TTC549 (cell line): Measurements from ENCODE around the gene ABCG1.

Experiments
- FAIRE-seq: peaks from 2 replicates; lab custom pipeline; 2012; peaks lifted over from hg19 to GRCh38; lab: Jason Lieb, UNC

Gene ABCG1

GRCh38 chr21:42252325-42252654 lies 33.4 kb downstream of the ABCG1 start:
- no peak for FAIRE-seq

GRCh38 chr21:42252778-42253340 lies 33.9 kb downstream of the ABCG1 start:
- FAIRE-seq = no peak

GRCh38 chr21:42253466-42253865 lies 34.5 kb downstream of the ABCG1 start:
- no peak for FAIRE-seq

GRCh38 chr21:42254083-42254482 lies 35.1 kb downstream of the ABCG1 start:
- no peak for FAIRE-seq

GRCh38 chr21:42254651-42255601 lies 36.0 kb downstream of the ABCG1 start:
- no peak for FAIRE-seq

- FAIRE-seq = no peak
These were observed 36.9 kb downstream of the ABCG1 start for GRCh38 chr21:42255825-42256224.

GRCh38 chr21:42256316-42256715 lies 37.4 kb downstream of the ABCG1 start:
- FAIRE-seq = no peak

- FAIRE-seq = no peak
These were observed 38.3 kb downstream of the ABCG1 start for GRCh38 chr21:42257091-42257765.

- FAIRE-seq = no peak
These were observed 39.4 kb downstream of the ABCG1 start for GRCh38 chr21:42258150-42258884.

- no peak for FAIRE-seq
These were observed 40.0 kb downstream of the ABCG1 start for GRCh38 chr21:42258885-42259407.

- FAIRE-seq = no peak
These were observed 41.2 kb downstream of the ABCG1 start for GRCh38 chr21:42260121-42260520.

- FAIRE-seq = no peak
These were observed 42.9 kb downstream of the ABCG1 start for GRCh38 chr21:42261829-42262200.

GRCh38 chr21:42262831-42263231 lies 43.9 kb downstream of the ABCG1 start:
- FAIRE-seq = no peak

GRCh38 chr21:42263591-42264131 lies 44.7 kb downstream of the ABCG1 start:
- FAIRE-seq = no peak

- FAIRE-seq = no peak
These were observed 45.6 kb downstream of the ABCG1 start for GRCh38 chr21:42264245-42265195.

- FAIRE-seq = no peak
These were observed 46.4 kb downstream of the ABCG1 start for GRCh38 chr21:42265231-42265812.

- FAIRE-seq = no peak
These were observed 48.1 kb downstream of the ABCG1 start for GRCh38 chr21:42266971-42267556.

- no peak for FAIRE-seq
These were observed 50.4 kb downstream of the ABCG1 start for GRCh38 chr21:42269386-42269785.

GRCh38 chr21:42271065-42271464 lies 52.1 kb downstream of the ABCG1 start:
- FAIRE-seq = no peak
